H7 (cell line): Measurements from ENCODE around the gene ARPC2. TPM values are rescaled to one million over a fixed set of nuclear protein-coding genes. Genes with fewer than 3 reads are reported as not detected.

Source experiments
- DNase-seq: peaks from one replicate; pipeline ENCODE4 v3.0.0; 2012
- H3K27me3 ChIP-seq: 2 replicates; pipeline ENCODE4 v1.6.0; 2011; ENCODE audit warnings: mild to moderate bottlenecking, low read length; ENCODE audit not compliant: control insufficient read depth, insufficient read depth
- H3K36me3 ChIP-seq: replicated peaks from 2 replicates; pipeline ENCODE4 v1.5.1; 2011; ENCODE audit warnings: low read length; ENCODE audit not compliant: control insufficient read depth, insufficient read depth
- H3K4me3 ChIP-seq: 2 replicates; pipeline ENCODE4 v1.5.1; 2011; ENCODE audit warnings: low read depth, mild to moderate bottlenecking, control low read depth, low read length, moderate library complexity; ENCODE audit not compliant: insufficient read depth
- total RNA-seq: library from RNA; depleted of rRNA; stranded (reverse); fragments of >200 nt; shearing (Covaris generic); gene quantifications from 2 replicates; pipeline ENCODE4 v1.2.3, GENCODE V29; 2014

ARPC2 gene
- total RNA-seq, 1 experiment from 2014 or later: 167 TPM

GRCh38 chr2:218275371-218276072 is 58.5 kb downstream of the ARPC2 start:
- Histone ChIP-seq H3K27me3 (no peaks in the 10 kb centered on the region), H3K4me3 (no peak overlapping the region), H3K36me3 (peaks cover 28% of the 10 kb centered on the region)
- no peak for DNase-seq

GRCh38 chr2:218276986-218277755 is 60.2 kb downstream of the ARPC2 start:
- DNase-seq: no peak
- Histone ChIP-seq H3K36me3 (peaks cover 28% of the 10 kb centered on the region), H3K27me3 (no peaks in the 10 kb centered on the region), H3K4me3 (no peak overlapping the region)

- no peak overlapping the region for H3K4me3 ChIP-seq
- H3K36me3 ChIP-seq: peaks cover 28% of the 10 kb centered on the region
- DNase-seq: no peak
- no peaks in the 10 kb centered on the region for H3K27me3 ChIP-seq
Measured at GRCh38 chr2:218277921-218278320, 60.9 kb downstream of the ARPC2 start.

DNA sequence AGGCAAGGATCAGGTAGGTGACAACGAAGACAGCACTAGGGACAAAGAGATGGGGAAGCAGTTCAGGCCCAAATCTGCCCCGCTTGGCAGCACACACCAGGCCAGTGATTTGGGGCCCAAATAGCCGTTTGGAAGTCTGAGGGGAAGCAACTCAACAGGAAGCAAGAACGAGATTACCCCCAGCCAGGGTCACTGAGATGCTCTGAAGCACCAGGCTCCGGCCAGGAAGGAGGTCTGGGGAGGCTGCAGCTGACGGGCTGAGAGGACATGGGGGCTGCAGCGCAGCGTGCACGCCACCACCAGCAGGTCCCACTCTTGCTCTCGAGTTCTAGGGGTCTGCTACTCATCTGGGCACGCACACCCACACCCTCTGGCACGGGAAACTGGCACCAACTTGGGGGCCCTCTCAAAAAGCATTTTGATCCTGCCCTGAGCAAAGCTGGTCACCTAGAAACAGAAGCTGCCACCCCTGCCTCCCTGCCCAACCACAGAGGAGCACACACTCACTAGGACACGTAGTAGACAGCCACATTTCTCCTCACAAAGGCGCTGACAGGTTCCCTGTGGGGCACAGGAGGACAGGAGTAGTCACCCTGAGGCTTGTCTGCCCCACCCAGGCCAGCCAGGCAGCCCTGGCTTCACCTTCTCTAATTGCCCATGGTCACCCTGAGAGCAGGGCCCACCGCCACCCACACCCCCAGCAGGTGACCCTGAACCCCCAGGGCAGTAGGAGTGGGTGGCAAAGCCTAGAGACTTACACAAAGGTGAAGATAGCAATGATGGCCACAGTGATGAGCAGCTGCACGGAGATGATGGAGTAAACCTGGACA is 61.8 kb downstream of the ARPC2 start:
- Histone ChIP-seq H3K36me3 (peaks cover 27% of the 10 kb centered on the region), H3K4me3 (no peak overlapping the region), H3K27me3 (no peaks in the 10 kb centered on the region)
- no peak for DNase-seq

- H3K4me3 ChIP-seq: no peak overlapping the region
- DNase-seq: no peak
- no peaks in the 10 kb centered on the region for H3K27me3 ChIP-seq
- H3K36me3 ChIP-seq: peaks cover 10% of the 10 kb centered on the region
Measured at GRCh38 chr2:218280260-218280870, 63.4 kb downstream of the ARPC2 start.

- Histone ChIP-seq H3K4me3 (no peak overlapping the region), H3K27me3 (no peaks in the 10 kb centered on the region), H3K36me3 (peaks cover 7% of the 10 kb centered on the region)
- no peak for DNase-seq
Measured at GRCh38 chr2:218281449-218281848, 64.5 kb downstream of the ARPC2 start.

DNA sequence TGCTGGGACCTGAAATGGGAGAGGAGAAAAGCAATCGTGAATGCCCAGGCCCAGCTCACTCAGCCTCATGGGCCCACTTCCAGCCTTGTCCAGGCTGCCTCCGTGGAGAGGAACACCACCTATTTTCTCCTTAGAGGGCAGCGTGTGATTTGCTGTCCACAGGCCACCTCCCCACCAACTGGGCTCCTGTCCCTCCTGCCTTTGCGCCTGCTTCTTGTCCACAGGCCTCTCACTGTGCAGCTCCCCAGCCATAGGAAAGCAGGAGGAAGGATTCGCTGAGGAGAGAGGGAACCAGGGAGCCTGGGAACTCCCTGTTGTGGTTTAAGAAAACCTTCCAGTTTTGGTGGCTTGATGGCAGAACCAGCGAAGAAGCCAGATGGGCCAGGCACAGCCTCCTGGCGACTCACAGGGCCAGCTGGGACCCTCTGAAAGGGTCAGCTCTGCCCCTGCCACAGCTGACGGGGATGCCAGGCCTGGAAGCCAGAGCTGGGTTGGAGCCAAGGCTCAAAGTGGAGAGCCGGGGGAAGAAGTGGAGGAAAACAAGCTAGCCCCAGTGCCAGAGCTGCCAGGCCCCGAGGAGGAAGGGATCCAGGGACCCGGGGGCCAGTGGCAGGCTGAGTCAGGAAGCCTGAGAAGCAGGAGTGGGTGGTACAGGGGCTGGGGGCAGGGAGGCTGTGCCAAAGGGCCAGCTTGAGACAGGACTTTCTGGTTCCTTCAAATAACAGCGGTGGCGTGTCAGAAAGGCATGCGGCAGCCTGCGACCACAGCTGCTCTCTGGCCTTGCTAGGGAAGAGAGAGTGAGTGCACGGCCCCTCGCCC is 65.4 kb downstream of the ARPC2 start:
- no peak for DNase-seq
- Histone ChIP-seq H3K4me3 (no peak overlapping the region), H3K27me3 (no peaks in the 10 kb centered on the region), H3K36me3 (peaks cover 4% of the 10 kb centered on the region)

DNA sequence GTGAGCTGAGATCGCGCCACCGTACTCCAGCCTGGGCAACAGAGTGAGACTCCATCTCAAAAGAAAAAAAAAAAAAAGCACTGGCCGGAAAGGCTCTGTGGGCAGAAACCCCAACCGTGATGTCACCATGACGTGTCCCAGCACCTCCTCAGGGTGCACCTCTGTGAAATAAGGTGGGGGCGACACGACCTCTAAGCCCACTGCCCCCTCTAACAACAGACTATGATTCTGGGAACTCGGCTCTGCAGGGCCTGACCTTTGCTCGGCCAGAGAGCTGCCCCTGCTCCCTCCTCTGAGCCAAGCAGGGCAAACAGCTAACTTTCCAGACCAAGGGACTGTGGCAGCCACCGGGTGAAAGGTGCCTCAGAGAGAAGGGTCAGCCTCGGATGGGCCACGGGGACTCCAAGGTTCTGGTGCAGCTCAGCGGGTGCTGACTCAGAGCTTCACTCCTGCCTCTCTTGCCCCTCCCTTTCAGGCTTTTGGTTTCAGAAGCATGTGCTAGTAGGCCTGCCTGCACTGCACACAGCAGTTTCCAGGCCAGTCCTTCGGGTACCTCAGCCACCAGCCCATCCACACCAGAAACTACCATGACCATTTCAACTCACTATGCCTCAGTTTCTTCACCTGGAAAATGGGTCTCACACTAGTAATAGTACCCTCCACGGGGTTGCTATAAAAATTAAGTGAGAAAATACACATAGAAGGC is 67.3 kb downstream of the ARPC2 start:
- Histone ChIP-seq H3K4me3 (no peak overlapping the region), H3K36me3 (peaks cover 2% of the 10 kb centered on the region), H3K27me3 (no peaks in the 10 kb centered on the region)
- DNase-seq: no peak

GRCh38 chr2:218285604-218286003 is 68.6 kb downstream of the ARPC2 start:
- H3K4me3 ChIP-seq: no peak overlapping the region
- DNase-seq: peak; percentile 22
- no peaks in the 10 kb centered on the region for H3K27me3 ChIP-seq
- H3K36me3 ChIP-seq: no peaks in the 10 kb centered on the region

DNA sequence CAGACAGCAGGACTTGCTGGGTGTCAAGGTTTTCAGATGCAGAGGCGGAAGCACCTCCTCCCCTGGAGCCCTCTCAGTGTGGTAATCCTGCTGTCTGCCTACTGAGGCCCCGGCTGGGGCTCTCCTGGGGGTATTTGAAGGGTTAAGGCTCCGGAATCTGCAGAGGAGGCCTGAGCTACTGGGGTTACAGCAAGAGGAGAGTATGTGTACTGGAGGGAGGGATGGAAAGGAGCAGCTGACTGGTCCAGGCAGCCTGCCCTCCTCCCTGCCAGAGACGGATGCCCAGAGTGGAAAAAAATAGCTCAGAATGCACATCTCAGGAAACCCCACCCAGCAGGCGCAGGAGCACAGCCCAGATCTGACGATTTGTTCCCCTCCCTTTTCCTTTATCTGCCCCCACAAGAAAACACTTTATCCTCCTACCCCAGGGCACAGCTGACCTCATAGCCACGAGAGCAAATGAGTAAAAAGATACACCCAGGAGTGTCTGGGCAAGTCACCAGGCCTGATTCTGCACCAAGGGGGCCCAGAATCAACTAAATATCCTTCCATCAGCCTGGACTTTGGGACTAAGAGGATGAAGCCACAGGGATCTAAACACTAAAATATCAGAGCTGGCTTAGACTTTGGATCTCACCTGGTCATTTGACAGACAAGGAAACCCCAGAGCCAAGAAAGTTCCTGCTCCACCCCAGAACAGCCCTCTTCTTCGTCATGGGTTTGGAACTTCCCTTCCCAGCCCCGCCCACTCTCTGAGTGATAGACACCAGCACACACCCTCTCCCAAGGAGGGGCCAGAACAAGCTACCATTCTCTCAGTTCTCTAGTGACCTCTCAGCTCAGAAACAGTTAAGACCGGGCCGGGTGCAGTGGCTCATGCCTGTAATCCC is 69.8 kb downstream of the ARPC2 start:
- no peak overlapping the region for H3K4me3 ChIP-seq
- peak; percentile 93 for DNase-seq
- no peaks in the 10 kb centered on the region for H3K36me3 ChIP-seq
- peaks cover 2% of the 10 kb centered on the region; the same call in 1 of the 2 replicates for H3K27me3 ChIP-seq

DNA sequence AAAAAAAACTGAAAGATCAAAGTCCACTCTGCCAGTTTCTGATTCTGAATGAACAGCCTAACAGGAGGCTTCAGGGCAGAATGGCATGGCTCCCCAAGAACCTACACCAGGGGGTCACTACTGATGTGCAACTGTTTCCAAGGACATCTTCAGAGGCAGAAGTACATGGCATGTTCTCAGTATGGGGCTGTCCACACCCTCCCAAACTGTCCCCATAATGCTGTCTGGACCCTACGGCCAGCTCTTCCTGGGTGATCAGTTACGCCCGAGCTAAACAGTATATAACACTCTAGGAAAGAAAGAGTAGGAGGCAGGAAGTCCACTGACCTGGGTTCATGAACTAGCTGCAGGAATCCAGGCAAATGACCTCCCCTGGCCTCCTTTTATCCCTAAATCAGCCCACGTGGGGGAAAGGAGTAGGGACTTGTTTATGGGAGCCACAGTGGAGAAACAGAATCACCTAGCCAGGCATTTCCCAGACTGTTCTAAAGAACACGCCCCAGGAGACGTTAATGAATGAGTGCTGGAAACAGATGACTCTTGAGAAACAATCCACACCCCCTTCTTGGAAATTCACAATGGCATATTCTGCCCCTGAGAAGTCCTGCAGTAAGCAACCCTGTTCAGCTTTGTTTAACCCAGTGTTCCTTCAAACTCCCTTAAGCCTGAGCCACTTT is 72.8 kb downstream of the ARPC2 start:
- Histone ChIP-seq H3K4me3 (no peak overlapping the region), H3K36me3 (no peaks in the 10 kb centered on the region), H3K27me3 (peaks cover 2% of the 10 kb centered on the region; the same call in 1 of the 2 replicates)
- no peak for DNase-seq
